CD4-positive, alpha-beta T cell treated with Interleukin-15 for 1 hour (primary cell): Measurements from ENCODE around the gene CFAP119.
A peak's percentile ranks its signal among the peaks of the same experiment; 100 is the strongest.

ENCODE experiments used
- DNase-seq: peaks from one replicate; pipeline ENCODE4 v3.0.0-alpha.2; 2020

The CFAP119 gene

GRCh38 chr16:30760577-30761426 is 1.1 kb downstream of the CFAP119 start:
- no peak for DNase-seq

- DNase-seq, result no peak
These were observed 1.8 kb downstream of the CFAP119 start for GRCh38 chr16:30760001-30760559.

GRCh38 chr16:30758988-30759491 is 2.8 kb downstream of the CFAP119 start:
- peak; percentile 33 for DNase-seq

GRCh38 chr16:30757316-30757715 is 4.5 kb downstream of the CFAP119 start:
- no peak for DNase-seq

GRCh38 chr16:30756781-30757100 is 5.1 kb downstream of the CFAP119 start:
- DNase-seq, result no peak

- no peak for DNase-seq
These were observed 5.7 kb downstream of the CFAP119 start for GRCh38 chr16:30755955-30756780.

- no peak for DNase-seq
These were observed 8.3 kb downstream of the CFAP119 start for GRCh38 chr16:30753596-30753995.

- DNase-seq, result no peak
These were observed 10.9 kb downstream of the CFAP119 start for GRCh38 chr16:30750876-30751465.

- no peak for DNase-seq
These were observed 11.7 kb downstream of the CFAP119 start for GRCh38 chr16:30750201-30750600.

GRCh38 chr16:30748634-30749445 is 13.0 kb downstream of the CFAP119 start:
- DNase-seq, result no peak

GRCh38 chr16:30747799-30748633 is 13.8 kb downstream of the CFAP119 start, which contains the start of gene PHKG2:
Gene PHKG2, plus strand, starts transcription at chr16:30748425. Its CDS starts 396 bp downstream, at chr16:30748821.
- DNase-seq, result peak; percentile 97

- DNase-seq, result no peak
These were observed 14.5 kb downstream of the CFAP119 start for GRCh38 chr16:30747331-30747730.

- no peak for DNase-seq
These were observed 15.2 kb downstream of the CFAP119 start for GRCh38 chr16:30746638-30747175.

- DNase-seq, result no peak
These were observed 16.8 kb downstream of the CFAP119 start for GRCh38 chr16:30745082-30745481.

GRCh38 chr16:30744183-30744582 is 17.7 kb downstream of the CFAP119 start:
- no peak for DNase-seq

GRCh38 chr16:30743716-30744115 is 18.1 kb downstream of the CFAP119 start:
- no peak for DNase-seq

- DNase-seq, result no peak
These were observed 20.4 kb downstream of the CFAP119 start for GRCh38 chr16:30741461-30741914.

- no peak for DNase-seq
These were observed 21.3 kb downstream of the CFAP119 start for GRCh38 chr16:30740364-30741251.
